ENCODE measurements around the gene FXYD1.

DNA sequence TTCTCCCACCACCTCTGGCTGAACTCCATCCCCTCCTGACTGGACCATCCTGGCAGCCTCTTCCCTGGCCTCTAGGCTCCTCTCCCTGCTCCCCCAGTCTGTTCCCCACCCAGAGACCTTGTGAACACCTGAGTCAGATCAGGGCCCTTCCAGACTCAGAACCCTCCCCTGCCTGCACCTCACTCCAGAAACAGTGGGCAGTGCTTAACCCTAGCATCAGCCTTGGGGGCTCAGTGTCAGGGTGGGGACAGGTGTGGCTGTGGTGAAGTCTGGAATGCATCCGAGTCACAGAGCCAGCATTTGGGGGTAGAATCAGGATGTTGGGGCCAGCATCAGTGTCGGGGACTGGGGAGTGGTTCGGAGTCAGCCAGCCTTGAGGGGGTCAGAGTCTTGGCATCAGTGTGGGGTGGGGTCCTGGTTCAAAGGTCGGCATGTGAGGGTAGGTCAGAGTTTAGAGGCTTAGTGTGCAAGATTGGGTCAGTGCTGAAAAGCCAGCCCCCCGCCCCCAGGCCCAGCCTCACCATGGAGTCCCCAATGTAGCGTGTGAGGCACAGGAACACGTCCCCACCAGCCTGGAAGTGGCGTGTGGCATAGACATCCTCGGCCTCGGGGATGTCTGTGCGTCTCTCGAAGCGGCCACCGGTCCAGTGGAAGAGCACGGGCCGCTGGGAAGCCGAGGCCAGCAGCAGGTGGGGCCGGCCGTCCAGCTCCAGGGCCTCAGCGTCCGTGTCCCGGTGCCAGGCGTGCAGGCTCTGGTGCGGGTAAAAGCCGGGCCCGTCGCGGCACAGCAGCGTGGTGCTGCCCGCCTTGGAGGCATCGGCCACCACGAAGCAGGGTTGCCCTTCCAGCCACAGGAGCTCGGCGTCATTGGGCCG, 12.6 kb upstream of the FXYD1 start:
- TF ChIP-seq, protein P1, sequence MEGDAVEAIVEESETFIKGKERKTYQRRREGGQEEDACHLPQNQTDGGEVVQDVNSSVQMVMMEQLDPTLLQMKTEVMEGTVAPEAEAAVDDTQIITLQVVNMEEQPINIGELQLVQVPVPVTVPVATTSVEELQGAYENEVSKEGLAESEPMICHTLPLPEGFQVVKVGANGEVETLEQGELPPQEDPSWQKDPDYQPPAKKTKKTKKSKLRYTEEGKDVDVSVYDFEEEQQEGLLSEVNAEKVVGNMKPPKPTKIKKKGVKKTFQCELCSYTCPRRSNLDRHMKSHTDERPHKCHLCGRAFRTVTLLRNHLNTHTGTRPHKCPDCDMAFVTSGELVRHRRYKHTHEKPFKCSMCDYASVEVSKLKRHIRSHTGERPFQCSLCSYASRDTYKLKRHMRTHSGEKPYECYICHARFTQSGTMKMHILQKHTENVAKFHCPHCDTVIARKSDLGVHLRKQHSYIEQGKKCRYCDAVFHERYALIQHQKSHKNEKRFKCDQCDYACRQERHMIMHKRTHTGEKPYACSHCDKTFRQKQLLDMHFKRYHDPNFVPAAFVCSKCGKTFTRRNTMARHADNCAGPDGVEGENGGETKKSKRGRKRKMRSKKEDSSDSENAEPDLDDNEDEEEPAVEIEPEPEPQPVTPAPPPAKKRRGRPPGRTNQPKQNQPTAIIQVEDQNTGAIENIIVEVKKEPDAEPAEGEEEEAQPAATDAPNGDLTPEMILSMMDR (IDR thresholded peaks at IDR 0.05) = no peak
- TF ChIP-seq EZH2 (IDR thresholded peaks at IDR 0.05) (no peak), EZH2phosphoT487 (IDR thresholded peaks at IDR 0.05) (no peak)

Data from neural progenitor cell (in vitro differentiated cells).